Skeletal muscle tissue (tissue), 4 donors: ENCODE results near the gene AKR1C4. TPM values are rescaled to one million over a fixed set of nuclear protein-coding genes. Genes with fewer than 3 reads are reported as not detected.
A peak's percentile ranks its signal among the peaks of the same experiment; 100 is the strongest.
"Not testable (repeated sequence)": the region's sequence is repeated elsewhere in the genome, so short reads cannot be mapped to it uniquely, and the experiment has no call there.

Experiments
- H3K27ac ChIP-seq: one replicate; pipeline ENCODE4 v1.7.0; 2013; ENCODE audit warnings: mild to moderate bottlenecking, low read depth, low read length, inconsistent platforms
- H3K27me3 ChIP-seq, 3 donors: one replicate each; pipeline ENCODE4 v1.7.0; 2013; ENCODE audit warnings: low read length in 3 of 3; ENCODE audit not compliant: control insufficient read depth in 3 of 3, insufficient read depth in 3 of 3
- H3K36me3 ChIP-seq, 3 donors: one replicate each; pipeline ENCODE4 v1.7.0; 2013; ENCODE audit warnings: low read length in 3 of 3; ENCODE audit not compliant: control insufficient read depth in 3 of 3, insufficient read depth in 3 of 3
- H3K4me1 ChIP-seq, 3 donors: one replicate each; pipeline ENCODE4 v1.7.0; 2013; ENCODE audit warnings: low read length in 3 of 3, mild to moderate bottlenecking in 3 of 3; ENCODE audit not compliant: control insufficient read depth in 3 of 3, insufficient read depth in 3 of 3
- H3K4me3 ChIP-seq, 3 donors: one replicate each; pipeline ENCODE4 v1.7.0; 2013; ENCODE audit warnings: low read length in 3 of 3
- H3K9ac ChIP-seq, 3 donors: one replicate each; pipeline ENCODE4 v1.7.0; 2013; ENCODE audit warnings: low read length in 3 of 3, mild to moderate bottlenecking in 3 of 3, moderate library complexity in 2 of 3, low read depth in 1 of 3
- H3K9me3 ChIP-seq, 3 donors: one replicate each; pipeline ENCODE4 v1.7.0; 2013; ENCODE audit warnings: low read length in 3 of 3; ENCODE audit not compliant: control insufficient read depth in 3 of 3
- total RNA-seq: library from RNA; depleted of rRNA; stranded (reverse); fragments of >200 nt; gene quantifications from one replicate; pipeline ENCODE4 v1.2.3, GENCODE V29; 2014
- donor health status: Osteomylitis.

AKR1C4 gene
- total RNA-seq, 1 donor from 2014 or later = not detected

GRCh38 chr10:5165738-5166137, 30.9 kb upstream of the AKR1C4 start:
- no peak overlapping the region for H3K9ac ChIP-seq
- H3K27ac ChIP-seq = no peak overlapping the region
- H3K27me3 ChIP-seq = no peaks in the 10 kb centered on the region
- H3K36me3 ChIP-seq = no peaks in the 10 kb centered on the region
- H3K9me3 ChIP-seq = peaks cover 5 to 18% (median 5%) of the 10 kb centered on the region in 3 donors
- peak overlapping the region in 1 of 3 donors; percentile 31 for H3K4me3 ChIP-seq
- H3K4me1 ChIP-seq = no peaks in the 10 kb centered on the region

- H3K27ac ChIP-seq = no peak overlapping the region
- no peaks in the 10 kb centered on the region for H3K27me3 ChIP-seq
- H3K36me3 ChIP-seq = no peaks in the 10 kb centered on the region
- H3K4me1 ChIP-seq = no peaks in the 10 kb centered on the region
- no peak overlapping the region for H3K9ac ChIP-seq
- H3K9me3 ChIP-seq = peaks cover 5 to 16% (median 5%) of the 10 kb centered on the region in 3 donors
- no peak overlapping the region for H3K4me3 ChIP-seq
Measured at GRCh38 chr10:5168897-5169420, 27.7 kb upstream of the AKR1C4 start.

GRCh38 chr10:5175581-5175980, 21.1 kb upstream of the AKR1C4 start:
- not testable (repeated sequence) for H3K27ac ChIP-seq, H3K4me3 ChIP-seq, H3K9ac ChIP-seq, H3K4me1 ChIP-seq, H3K9me3 ChIP-seq, H3K36me3 ChIP-seq, H3K27me3 ChIP-seq

GRCh38 chr10:5180503-5180902, 16.1 kb upstream of the AKR1C4 start:
- H3K4me3 ChIP-seq, H3K27me3 ChIP-seq, H3K36me3 ChIP-seq, H3K9me3 ChIP-seq, H3K27ac ChIP-seq, H3K4me1 ChIP-seq, H3K9ac ChIP-seq: not testable (repeated sequence)

- no peak overlapping the region for H3K27ac ChIP-seq
- no peaks in the 10 kb centered on the region for H3K36me3 ChIP-seq
- no peak overlapping the region for H3K9ac ChIP-seq
- H3K4me1 ChIP-seq = no peaks in the 10 kb centered on the region
- no peak overlapping the region for H3K4me3 ChIP-seq
- H3K9me3 ChIP-seq = no peaks in the 10 kb centered on the region
- H3K27me3 ChIP-seq = no peaks in the 10 kb centered on the region
Measured at GRCh38 chr10:5183923-5184322, 12.7 kb upstream of the AKR1C4 start.

GRCh38 chr10:5184987-5185775, 11.5 kb upstream of the AKR1C4 start, which contains the start of gene AKR1C8:
TSS of gene AKR1C8 (minus strand) at chr10:5185150. CDS start at chr10:5185104, 46 bp downstream.
- no peaks in the 10 kb centered on the region for H3K9me3 ChIP-seq
- H3K9ac ChIP-seq = no peak within 1 kb of the TSS
- no peaks in the 10 kb centered on the region for H3K27me3 ChIP-seq
- no peak within 1 kb of the TSS for H3K27ac ChIP-seq
- no peak within 1 kb of the TSS for H3K4me3 ChIP-seq
- no peaks in the 10 kb centered on the region for H3K36me3 ChIP-seq
- H3K4me1 ChIP-seq = no peaks in the 10 kb centered on the region

GRCh38 chr10:5187867-5188266, 8.8 kb upstream of the AKR1C4 start:
- Histone ChIP-seq H3K36me3 (no peaks in the 10 kb centered on the region), H3K27ac (no peak overlapping the region), H3K9me3 (no peaks in the 10 kb centered on the region), H3K4me3 (no peak overlapping the region), H3K4me1 (no peaks in the 10 kb centered on the region), H3K9ac (no peak overlapping the region), H3K27me3 (no peaks in the 10 kb centered on the region)

GRCh38 chr10:5188358-5188757, 8.3 kb upstream of the AKR1C4 start:
- Histone ChIP-seq H3K36me3 (no peaks in the 10 kb centered on the region), H3K9me3 (no peaks in the 10 kb centered on the region), H3K27me3 (no peaks in the 10 kb centered on the region), H3K9ac (no peak overlapping the region), H3K4me1 (no peaks in the 10 kb centered on the region), H3K27ac (no peak overlapping the region), H3K4me3 (no peak overlapping the region)

- no peak overlapping the region for H3K9ac ChIP-seq
- H3K4me3 ChIP-seq = no peak overlapping the region
- no peaks in the 10 kb centered on the region for H3K4me1 ChIP-seq
- peaks cover 0 to 2% (median 0%) of the 10 kb centered on the region in 3 donors for H3K27me3 ChIP-seq
- H3K9me3 ChIP-seq = no peaks in the 10 kb centered on the region
- no peaks in the 10 kb centered on the region for H3K36me3 ChIP-seq
- no peak overlapping the region for H3K27ac ChIP-seq
Measured at GRCh38 chr10:5194431-5194830, 2.2 kb upstream of the AKR1C4 start.

GRCh38 chr10:5195727-5196374, 786 bp upstream of the AKR1C4 start:
- Histone ChIP-seq H3K4me3 (no peak overlapping the region), H3K27me3 (peaks cover 0 to 2% (median 0%) of the 10 kb centered on the region in 3 donors), H3K4me1 (no peaks in the 10 kb centered on the region), H3K27ac (no peak overlapping the region), H3K36me3 (no peaks in the 10 kb centered on the region), H3K9me3 (no peaks in the 10 kb centered on the region), H3K9ac (no peak overlapping the region)
